Activated naive CD4-positive, alpha-beta T cell treated with anti-CD3 and anti-CD28 coated beads, Interleukin-2, amount 50 U/mL, for 16 hours (primary cell): ENCODE results near the gene SLC8A1.

Experiments used
- DNase-seq: peaks from one replicate; pipeline ENCODE4 v3.0.0-alpha.2; 2020

Gene SLC8A1

DNA sequence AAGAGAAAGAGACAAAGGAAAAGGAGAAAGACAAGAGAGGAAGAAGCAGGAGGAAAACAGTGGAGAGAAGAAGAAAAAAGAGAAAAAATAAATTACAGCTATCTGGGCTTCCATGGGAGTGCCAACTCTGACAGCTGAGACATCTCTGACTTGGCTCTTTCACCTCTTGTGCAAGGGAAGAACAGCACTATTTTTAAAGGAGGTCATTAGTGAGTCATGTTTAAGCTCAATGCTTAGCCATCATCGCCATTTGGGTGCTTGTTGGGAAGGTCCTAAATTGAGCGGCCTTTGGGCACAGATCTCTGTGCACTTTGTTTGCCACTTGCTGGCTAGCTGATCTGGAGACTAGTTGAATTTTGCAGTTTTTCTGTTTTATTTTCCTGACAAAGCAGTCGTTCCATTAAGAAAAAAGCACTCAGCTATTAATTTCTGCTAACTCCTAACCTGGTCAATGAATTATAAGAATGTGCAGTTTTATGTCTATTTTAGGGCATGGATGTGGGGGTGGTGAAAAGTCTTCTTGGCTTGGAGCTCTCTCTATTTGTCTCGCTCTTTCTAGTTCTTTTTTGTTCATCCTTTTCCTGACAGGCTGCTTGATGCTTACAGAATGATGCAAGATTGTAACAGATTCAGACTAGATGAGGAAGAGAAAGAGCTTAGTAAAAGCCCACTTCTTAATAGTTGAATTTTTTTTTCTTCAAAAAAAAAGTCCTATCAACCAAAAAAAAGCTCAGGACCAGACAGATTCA lies 231.5 kb downstream of the SLC8A1 start:
- no peak for DNase-seq

GRCh38 chr2:40219141-40219540 lies 232.7 kb downstream of the SLC8A1 start:
- no peak for DNase-seq

DNA sequence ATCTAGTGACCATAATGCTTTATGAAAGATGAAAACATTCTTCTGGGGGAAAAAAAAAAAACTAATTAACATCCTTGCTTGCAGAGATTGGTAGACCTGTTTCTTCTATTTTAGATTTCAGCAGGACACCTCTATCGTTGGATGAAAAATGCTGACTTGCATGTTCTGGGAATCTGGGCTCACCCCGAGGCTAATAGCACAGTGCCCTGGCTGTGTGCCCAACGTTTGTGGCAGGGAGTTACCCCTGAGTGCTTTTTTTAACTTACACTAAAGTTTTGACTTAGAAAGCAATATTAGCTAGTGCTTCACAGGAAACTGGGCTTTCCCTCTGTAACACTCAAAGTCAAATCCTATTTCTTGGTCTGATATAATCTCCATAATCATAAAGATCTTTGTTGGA lies 233.2 kb downstream of the SLC8A1 start:
- DNase-seq: no peak

DNA sequence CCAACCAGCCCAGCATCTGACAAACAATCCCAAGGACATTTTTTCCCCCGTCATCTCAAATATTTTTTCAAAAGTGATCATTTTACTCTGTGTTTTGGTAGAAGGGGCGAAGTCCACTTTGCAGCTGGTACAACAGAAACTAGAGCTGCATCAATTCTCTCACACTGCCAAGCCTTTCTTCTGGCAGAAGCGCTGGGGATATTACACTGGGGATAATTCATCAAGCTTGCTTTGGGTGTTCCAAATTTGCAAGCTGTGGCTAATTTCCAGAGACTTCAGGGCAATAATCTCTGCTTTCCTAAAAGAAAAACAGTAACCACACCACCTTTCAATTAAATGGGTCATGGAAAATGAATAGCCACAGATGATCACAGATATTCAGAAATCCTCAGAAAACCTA lies 238.3 kb downstream of the SLC8A1 start:
- DNase-seq: no peak

- no peak for DNase-seq
Measured at GRCh38 chr2:40213071-40213470, 238.8 kb downstream of the SLC8A1 start.

- DNase-seq: no peak
Measured at GRCh38 chr2:40210968-40211353, 240.9 kb downstream of the SLC8A1 start.

GRCh38 chr2:40210344-40210967 lies 241.4 kb downstream of the SLC8A1 start:
- no peak for DNase-seq

GRCh38 chr2:40209761-40210160 lies 242.1 kb downstream of the SLC8A1 start:
- DNase-seq: no peak

- DNase-seq: no peak
Measured at GRCh38 chr2:40208463-40208862, 243.4 kb downstream of the SLC8A1 start.

DNA sequence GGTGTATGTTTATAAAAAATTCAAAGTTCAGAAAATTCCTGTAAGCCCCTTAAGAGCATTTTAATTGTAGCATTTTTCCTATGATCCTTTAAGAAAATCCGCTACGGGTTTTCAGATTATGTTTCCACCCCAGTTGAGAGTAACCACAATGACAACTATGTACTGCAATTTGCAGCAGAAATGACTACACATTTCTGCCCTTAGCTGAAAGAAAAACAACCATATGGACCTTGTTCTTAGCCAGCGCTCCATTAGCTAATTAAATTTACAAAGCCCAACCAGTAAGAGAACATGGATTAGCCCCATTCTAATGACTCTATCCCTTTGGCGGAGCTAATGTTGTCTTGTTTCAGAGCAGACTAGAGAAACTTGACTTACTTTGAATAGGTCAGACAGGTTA lies 247.6 kb downstream of the SLC8A1 start:
- DNase-seq: no peak

GRCh38 chr2:40202798-40203400 lies 249.0 kb downstream of the SLC8A1 start:
- no peak for DNase-seq

- DNase-seq: no peak
Measured at GRCh38 chr2:40201425-40201824, 250.5 kb downstream of the SLC8A1 start.

- no peak for DNase-seq
Measured at GRCh38 chr2:40200366-40200915, 251.4 kb downstream of the SLC8A1 start.

GRCh38 chr2:40199771-40200170 lies 252.1 kb downstream of the SLC8A1 start:
- DNase-seq: no peak

- DNase-seq: no peak
Measured at GRCh38 chr2:40197121-40197520, 254.8 kb downstream of the SLC8A1 start.

DNA sequence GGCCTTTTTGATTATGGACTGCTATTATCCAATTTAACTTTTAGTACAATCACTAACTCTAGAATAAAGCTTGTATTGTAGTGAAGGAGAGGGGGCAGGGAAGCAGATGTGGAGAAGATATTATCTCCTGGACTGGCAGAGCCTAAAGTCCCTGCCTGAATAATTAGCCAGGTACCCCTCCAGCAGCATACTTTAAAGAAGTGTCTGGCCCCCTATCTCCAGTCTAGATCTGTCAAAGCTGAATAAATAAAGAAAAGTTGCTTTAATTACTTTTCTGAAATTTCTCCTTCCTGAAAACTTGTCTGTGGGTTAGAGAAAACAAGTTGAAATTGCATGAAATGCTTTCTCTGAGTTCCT lies 258.2 kb downstream of the SLC8A1 start:
- no peak for DNase-seq

- DNase-seq: no peak
Measured at GRCh38 chr2:40192864-40193669, 258.8 kb downstream of the SLC8A1 start.

- no peak for DNase-seq
Measured at GRCh38 chr2:40190457-40190856, 261.4 kb downstream of the SLC8A1 start.

DNA sequence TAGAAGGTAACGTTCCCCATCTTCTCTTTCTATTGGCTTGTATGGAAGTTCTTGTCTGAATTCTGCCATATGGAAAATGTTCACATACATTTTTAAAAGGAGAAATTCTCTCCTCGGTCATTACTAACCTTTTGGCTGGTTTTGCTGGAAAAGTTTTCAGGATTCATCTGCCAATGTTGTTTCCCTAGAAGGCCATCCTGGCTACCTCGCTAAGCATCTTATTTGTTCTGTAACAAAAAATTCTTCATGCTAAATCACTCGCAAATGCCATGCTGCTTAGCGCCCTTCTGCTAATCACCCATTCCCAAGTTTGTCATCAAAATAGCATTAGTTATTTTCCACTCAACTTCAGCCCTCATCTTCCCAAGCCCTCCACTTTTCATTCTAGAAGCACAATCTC lies 262.0 kb downstream of the SLC8A1 start:
- no peak for DNase-seq

DNA sequence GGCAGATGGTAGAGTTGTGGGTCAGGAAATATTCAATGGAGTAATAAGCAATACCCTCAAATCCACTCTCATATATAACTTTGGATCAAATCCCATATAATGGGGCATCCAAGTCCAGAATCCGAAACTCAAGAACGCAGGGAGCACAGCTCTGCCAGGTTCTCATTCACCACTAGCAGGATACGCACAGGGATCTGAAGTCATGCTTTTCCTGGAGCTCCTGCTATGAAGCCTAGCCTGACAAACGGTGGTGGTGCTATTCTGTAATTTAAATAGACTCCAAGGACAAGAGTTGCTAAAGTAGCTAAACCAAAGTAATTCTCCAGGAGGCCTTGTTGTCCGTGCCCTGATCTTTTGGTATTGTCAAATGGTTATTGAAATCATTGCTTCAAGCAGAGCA lies 264.8 kb downstream of the SLC8A1 start:
- DNase-seq: no peak

GRCh38 chr2:40184551-40184950 lies 267.3 kb downstream of the SLC8A1 start:
- DNase-seq: no peak

DNA sequence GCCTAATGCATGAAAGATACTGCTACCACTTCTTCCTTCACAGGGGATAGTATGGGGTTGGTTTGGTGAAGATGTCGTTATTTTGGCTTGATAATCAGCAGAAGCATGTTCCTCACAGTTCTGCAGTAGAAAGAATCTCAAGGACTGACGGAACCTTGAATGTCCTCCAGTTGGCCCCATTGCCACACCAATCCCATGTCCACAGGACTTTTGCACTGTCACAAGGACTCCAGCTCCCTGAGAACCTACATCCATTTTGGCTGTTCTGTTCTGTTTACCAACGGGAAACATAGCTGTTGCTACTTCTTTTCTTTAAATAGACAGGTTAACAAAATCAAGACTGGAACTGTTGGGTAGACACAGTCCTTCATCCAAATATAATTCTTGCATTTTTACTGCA lies 270.0 kb downstream of the SLC8A1 start:
- DNase-seq: no peak

DNA sequence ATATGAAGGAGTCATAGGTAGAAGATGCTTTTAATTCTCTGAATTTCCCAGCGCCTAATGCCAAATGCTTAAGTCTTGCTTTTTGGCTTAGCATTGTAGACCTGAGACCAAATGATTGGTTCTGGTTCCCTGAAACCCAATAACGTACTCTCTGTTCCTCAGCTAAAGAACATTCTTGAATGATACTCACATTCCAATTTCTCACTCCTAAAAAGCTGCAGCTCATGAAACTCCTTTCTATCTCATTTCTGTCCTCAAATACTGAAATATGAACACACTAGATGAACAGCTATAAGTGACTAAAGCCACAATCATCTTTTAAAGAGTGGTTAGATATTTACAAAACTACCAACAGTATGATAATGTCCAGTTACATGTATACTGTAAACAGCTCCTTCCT lies 272.1 kb downstream of the SLC8A1 start:
- no peak for DNase-seq
